DMS 273 (cell line): Measurements from ENCODE around the gene CTF1.

Experiments used
- DNase-seq: peaks from one replicate; lab custom pipeline; 2025; ENCODE audit not compliant: unreplicated experiment; lab: John Stamatoyannopoulos, UW

Gene CTF1

GRCh38 chr16:30904114-30904780 is 7.8 kb downstream of the CTF1 start:
- no peak for DNase-seq

GRCh38 chr16:30907064-30907463 is 10.7 kb downstream of the CTF1 start:
- no peak for DNase-seq

GRCh38 chr16:30910427-30911029 is 14.1 kb downstream of the CTF1 start:
- DNase-seq: no peak

- no peak for DNase-seq
These were observed 16.5 kb downstream of the CTF1 start for GRCh38 chr16:30912794-30913412.

- no peak for DNase-seq
These were observed 18.4 kb downstream of the CTF1 start for GRCh38 chr16:30914830-30915229.

- no peak for DNase-seq
These were observed 22.2 kb downstream of the CTF1 start for GRCh38 chr16:30918614-30919013.

GRCh38 chr16:30920891-30921290 is 24.5 kb downstream of the CTF1 start:
- no peak for DNase-seq

- DNase-seq: no peak
These were observed 25.0 kb downstream of the CTF1 start for GRCh38 chr16:30921459-30921747.

GRCh38 chr16:30921748-30922419 is 25.5 kb downstream of the CTF1 start:
- DNase-seq: peak; percentile 95

GRCh38 chr16:30922420-30922959 is 26.1 kb downstream of the CTF1 start:
- peak; percentile 100 for DNase-seq

- DNase-seq: peak; percentile 100
These were observed 26.6 kb downstream of the CTF1 start for GRCh38 chr16:30922960-30923535.

GRCh38 chr16:30923554-30924075 is 27.2 kb downstream of the CTF1 start, which contains the start of gene FBXL19:
Gene FBXL19 (plus strand): TSS chr16:30923572. CDS start chr16:30925755, 2,183 bp downstream.
- peak; percentile 67 for DNase-seq

- DNase-seq: peak; percentile 56
These were observed 27.9 kb downstream of the CTF1 start for GRCh38 chr16:30924076-30924912.

- no peak for DNase-seq
These were observed 28.7 kb downstream of the CTF1 start for GRCh38 chr16:30924913-30925631.

GRCh38 chr16:30925632-30925987 is 29.2 kb downstream of the CTF1 start:
- DNase-seq: no peak

GRCh38 chr16:30925995-30926811 is 29.8 kb downstream of the CTF1 start:
- no peak for DNase-seq

- no peak for DNase-seq
These were observed 30.7 kb downstream of the CTF1 start for GRCh38 chr16:30926937-30927788.
